AG04450 (cell line): ENCODE results near the gene AURKA. TPM values are rescaled to one million over a fixed set of nuclear protein-coding genes. Genes with fewer than 3 reads are reported as not detected.

Source experiments
- CTCF ChIA-PET: fragments of 300-600, 350-600 bp; formaldehyde crosslinking; extraction: SDS; loops from one replicate; lab custom pipeline; 2022; ENCODE audit warnings: antibody characterized with exemption, inconsistent platforms; lab: Charles Lee
- POLR2A ChIA-PET: fragments of 350-600 bp; formaldehyde crosslinking; extraction: SDS; loops from one replicate; lab custom pipeline; 2021; ENCODE audit warnings: antibody characterized with exemption, inconsistent platforms; lab: Yijun Ruan, JAX
- DNase-seq: peaks from one replicate; pipeline ENCODE4 v3.0.0-alpha.2; 2011; ENCODE audit warnings: low read depth, low spot score
- H3K27ac ChIP-seq: one replicate; pipeline ENCODE4 v1.5.1; 2012; ENCODE audit warnings: low read depth, low read length, control low read depth
- H3K27me3 ChIP-seq: one replicate; pipeline ENCODE4 v1.6.0; 2012; ENCODE audit warnings: low read length; ENCODE audit not compliant: control insufficient read depth, insufficient read depth
- H3K4me3 ChIP-seq: 2 replicates; pipeline ENCODE4 v1.5.1; 2011; ENCODE audit warnings: mild to moderate bottlenecking, low read depth, low read length, control low read depth
- H3K9me3 ChIP-seq: 2 replicates; pipeline ENCODE4 v1.5.1; 2012; ENCODE audit warnings: low read length; ENCODE audit not compliant: control insufficient read depth, insufficient read depth
- CTCF ChIP-seq: IDR thresholded peaks from 2 replicates; pipeline ENCODE4 v1.5.1; 2011; ENCODE audit warnings: low read depth, low read length, control low read depth, inconsistent platforms
- polyA plus RNA-seq: library from polyadenylated mRNA; depleted of rRNA; stranded (reverse); fragments of >200 nt; gene quantifications from 2 replicates; pipeline ENCODE4 v1.2.3, GENCODE V29; 2011

Gene AURKA
- polyA plus RNA-seq, 1 experiment: 31.0 TPM

- no peak for DNase-seq
- POLR2A ChIA-PET: no interaction called here
- no peak overlapping the region for H3K27ac ChIP-seq
- CTCF ChIA-PET: no interaction called here
- no peaks in the 10 kb centered on the region; the same call in 1 of the 2 replicates for H3K9me3 ChIP-seq
- H3K27me3 ChIP-seq: peaks cover 2% of the 10 kb centered on the region
- no peak for TF ChIP-seq CTCF
- no peak overlapping the region for H3K4me3 ChIP-seq
Observed at GRCh38 chr20:56361900-56362299, 30.1 kb downstream of the AURKA start.

GRCh38 chr20:56360908-56361205 lies 31.2 kb downstream of the AURKA start:
- Histone ChIP-seq H3K27ac (no peak overlapping the region), H3K4me3 (peak overlapping the region; percentile 4; the same call in 1 of the 2 replicates), H3K27me3 (peaks cover 2% of the 10 kb centered on the region), H3K9me3 (no peaks in the 10 kb centered on the region; the same call in 1 of the 2 replicates)
- DNase-seq: no peak
- ChIA-PET POLR2A (interaction anchor here (1.0 kb wide), 1 partner anchor 32 kb away, joined by 3 read pairs; the partner anchor contains the start of genes AURKA and CSTF1), CTCF (no interaction called here)
- TF ChIP-seq CTCF: no peak

GRCh38 chr20:56360133-56360907 lies 31.7 kb downstream of the AURKA start:
- CTCF ChIA-PET: interaction anchor here (1.6 to 2.8 kb wide), 2 partner anchors 16 to 40 kb away, joined by 4 to 9 read pairs; no protein-coding TSS in a partner anchor
- no peak for TF ChIP-seq CTCF
- H3K4me3 ChIP-seq: peak overlapping the region; percentile 78
- POLR2A ChIA-PET: interaction anchor here (1.0 kb wide), 1 partner anchor 32 kb away, joined by 3 read pairs; the partner anchor contains the start of genes AURKA and CSTF1
- peaks cover 2% of the 10 kb centered on the region for H3K27me3 ChIP-seq
- DNase-seq: no peak
- no peaks in the 10 kb centered on the region; the same call in 1 of the 2 replicates for H3K9me3 ChIP-seq
- peak overlapping the region; percentile 65 for H3K27ac ChIP-seq

- H3K9me3 ChIP-seq: no peaks in the 10 kb centered on the region; the same call in 1 of the 2 replicates
- peak; percentile 26 for DNase-seq
- TF ChIP-seq CTCF: no peak
- H3K27me3 ChIP-seq: peaks cover 2% of the 10 kb centered on the region
- H3K4me3 ChIP-seq: peak overlapping the region; percentile 78
- POLR2A ChIA-PET: interaction anchor here (0.5 to 1.4 kb wide), 4 partner anchors 15 to 86 kb away, joined by 3 to 6 read pairs (median 4); partner anchors contain the start of genes AURKA and CSTF1
- H3K27ac ChIP-seq: peak overlapping the region; percentile 65
- CTCF ChIA-PET: interaction anchor here (0.7 to 2.8 kb wide), 4 partner anchors 15 to 281 kb away, joined by 3 to 9 read pairs (median 4); no protein-coding TSS in a partner anchor
Observed at GRCh38 chr20:56359212-56360132, 32.5 kb downstream of the AURKA start.
